Nephron progenitor cell (in vitro differentiated cells): ENCODE measurements around the gene LRRC4C.

ENCODE experiments used
- DNase-seq: peaks from one replicate; pipeline ENCODE4 v3.0.0; 2021
- H3K27ac Mint-ChIP-seq: 2 replicates; pipeline ENCODE4 v1.8.0; 2021; ENCODE audit warnings: mild to moderate bottlenecking, moderate library complexity, mixed read lengths
- H3K27me3 Mint-ChIP-seq: 2 replicates; pipeline ENCODE4 v1.8.0; 2021; ENCODE audit warnings: mild to moderate bottlenecking, low read depth, mixed read lengths; ENCODE audit not compliant: poor library complexity
- H3K36me3 Mint-ChIP-seq: 2 replicates; pipeline ENCODE4 v1.8.0; 2021; ENCODE audit warnings: low read depth, mixed read lengths
- H3K4me1 Mint-ChIP-seq: 2 replicates; pipeline ENCODE4 v1.8.0; 2021; ENCODE audit warnings: mixed read lengths
- H3K4me3 Mint-ChIP-seq: 2 replicates; pipeline ENCODE4 v1.8.0; 2021; ENCODE audit warnings: mild to moderate bottlenecking, moderate library complexity, mixed read lengths
- H3K9me3 Mint-ChIP-seq: 2 replicates; pipeline ENCODE4 v1.8.0; 2021; ENCODE audit warnings: mild to moderate bottlenecking, moderate library complexity, mixed read lengths
- CTCF ChIP-seq: fragments of 200-600 bp; sonication (generic); IDR thresholded peaks from 2 replicates; pipeline ENCODE4 v1.5.0; 2021; ENCODE audit warnings: antibody characterized with exemption

Gene LRRC4C

GRCh38 chr11:40230821-40231220 is 1228.6 kb downstream of the LRRC4C start:
- no peaks in the 10 kb centered on the region for H3K36me3 Mint-ChIP-seq
- DNase-seq: no peak
- no peak overlapping the region for H3K27ac Mint-ChIP-seq
- no peaks in the 10 kb centered on the region for H3K27me3 Mint-ChIP-seq
- TF ChIP-seq CTCF: no peak
- no peaks in the 10 kb centered on the region for H3K9me3 Mint-ChIP-seq
- no peaks in the 10 kb centered on the region for H3K4me1 Mint-ChIP-seq
- H3K4me3 Mint-ChIP-seq: no peak overlapping the region

GRCh38 chr11:40228662-40229061 is 1230.8 kb downstream of the LRRC4C start:
- Mint-ChIP-seq H3K36me3 (no peaks in the 10 kb centered on the region), H3K9me3 (no peaks in the 10 kb centered on the region), H3K4me3 (no peak overlapping the region), H3K27ac (no peak overlapping the region), H3K27me3 (no peaks in the 10 kb centered on the region), H3K4me1 (no peaks in the 10 kb centered on the region)
- TF ChIP-seq CTCF: no peak
- DNase-seq: no peak

GRCh38 chr11:40227730-40228129 is 1231.7 kb downstream of the LRRC4C start:
- Mint-ChIP-seq H3K27ac (no peak overlapping the region), H3K4me1 (no peaks in the 10 kb centered on the region), H3K9me3 (no peaks in the 10 kb centered on the region), H3K4me3 (no peak overlapping the region), H3K27me3 (no peaks in the 10 kb centered on the region), H3K36me3 (no peaks in the 10 kb centered on the region)
- no peak for DNase-seq
- no peak for TF ChIP-seq CTCF

DNA sequence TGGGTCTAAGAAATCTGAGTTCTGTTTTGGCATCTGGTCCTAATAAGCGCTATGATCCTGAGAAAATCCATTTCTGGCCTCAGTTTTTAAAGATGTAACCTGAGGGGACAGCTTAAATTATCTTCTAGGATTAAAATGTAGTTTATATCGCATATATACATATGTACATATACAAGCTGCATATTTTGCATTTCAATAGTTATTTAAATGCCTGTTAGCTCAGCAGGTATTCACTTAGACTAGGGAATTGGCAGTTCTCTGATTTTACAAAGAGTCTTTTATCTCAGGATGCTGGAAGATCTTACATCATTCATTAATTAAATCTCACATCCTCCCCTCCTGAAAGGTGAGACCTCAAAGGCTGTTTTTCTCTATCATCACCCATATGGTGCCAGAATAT is 1232.8 kb downstream of the LRRC4C start:
- no peak for DNase-seq
- Mint-ChIP-seq H3K9me3 (no peaks in the 10 kb centered on the region), H3K36me3 (no peaks in the 10 kb centered on the region), H3K27ac (no peak overlapping the region), H3K27me3 (no peaks in the 10 kb centered on the region), H3K4me1 (no peaks in the 10 kb centered on the region), H3K4me3 (no peak overlapping the region)
- no peak for TF ChIP-seq CTCF

GRCh38 chr11:40223596-40224330 is 1235.7 kb downstream of the LRRC4C start:
- no peak overlapping the region for H3K4me3 Mint-ChIP-seq
- no peaks in the 10 kb centered on the region for H3K27me3 Mint-ChIP-seq
- no peak overlapping the region for H3K27ac Mint-ChIP-seq

More at GRCh38 chr11:40223596-40224330, 1235.7 kb downstream of the LRRC4C start:
- no peaks in the 10 kb centered on the region for H3K9me3 Mint-ChIP-seq
- DNase-seq: no peak
- H3K36me3 Mint-ChIP-seq: no peaks in the 10 kb centered on the region
- TF ChIP-seq CTCF: no peak
- no peaks in the 10 kb centered on the region for H3K4me1 Mint-ChIP-seq
